Esophagus (tissue), 2 donors: ENCODE data around the gene COL15A1. TPM values are rescaled to one million over a fixed set of nuclear protein-coding genes. Genes with fewer than 3 reads are reported as not detected.

ENCODE experiments used
- H3K27ac ChIP-seq, 2 donors: one replicate each; pipeline ENCODE4 v1.5.1; 2013; ENCODE audit warnings: low read depth in 2 of 2, mild to moderate bottlenecking in 2 of 2, inconsistent platforms in 1 of 2, low read length in 1 of 2, moderate library complexity in 1 of 2
- H3K27me3 ChIP-seq, 2 donors: one replicate each; pipeline ENCODE4 v1.6.1; 2013; ENCODE audit warnings: low read length in 2 of 2, control low read depth in 1 of 2, mild to moderate bottlenecking in 1 of 2; ENCODE audit not compliant: insufficient read depth in 2 of 2, control insufficient read depth in 1 of 2
- H3K36me3 ChIP-seq, 2 donors: one replicate each; pipeline ENCODE4 v1.6.1; 2013; ENCODE audit warnings: low read length in 1 of 2; ENCODE audit not compliant: control insufficient read depth in 2 of 2, insufficient read depth in 2 of 2
- H3K4me1 ChIP-seq, 2 donors: one replicate each; pipeline ENCODE4 v1.6.1; 2013; ENCODE audit warnings: low read length in 1 of 2; ENCODE audit not compliant: control insufficient read depth in 2 of 2, insufficient read depth in 2 of 2
- H3K4me3 ChIP-seq, 2 donors: one replicate each; pipeline ENCODE4 v1.5.1; 2013; ENCODE audit warnings: low read length in 2 of 2, mild to moderate bottlenecking in 2 of 2, low read depth in 1 of 2, moderate library complexity in 1 of 2
- H3K9me3 ChIP-seq, 2 donors: one replicate each; pipeline ENCODE4 v1.6.1; 2013; ENCODE audit warnings: mild to moderate bottlenecking in 2 of 2, low read depth in 1 of 2, low read length in 1 of 2, moderate library complexity in 1 of 2; ENCODE audit not compliant: control insufficient read depth in 2 of 2, insufficient read depth in 1 of 2
- WGBS, 2 donors: extraction: QIAGEN DNeasy Blood & Tissue Kit; methylation state at CpG; one replicate each; pipeline ENCODE4 v1.1.7; 2013; 5-methylcytosine and 5-hydroxymethylcytosine counted together
- polyA plus RNA-seq, 2 donors: library from polyadenylated mRNA; stranded (reverse); fragments of 200-250 nt; gene quantifications; one replicate each; pipeline ENCODE4 v1.2.3, GENCODE V29; 2013
- donor health status: healthy with polysubstance abuse.
- donor health status: Bipolar disorder and iron deficiency.

COL15A1 gene
- polyA plus RNA-seq, 2 donors, result 5.2 to 7.3 TPM

DNA sequence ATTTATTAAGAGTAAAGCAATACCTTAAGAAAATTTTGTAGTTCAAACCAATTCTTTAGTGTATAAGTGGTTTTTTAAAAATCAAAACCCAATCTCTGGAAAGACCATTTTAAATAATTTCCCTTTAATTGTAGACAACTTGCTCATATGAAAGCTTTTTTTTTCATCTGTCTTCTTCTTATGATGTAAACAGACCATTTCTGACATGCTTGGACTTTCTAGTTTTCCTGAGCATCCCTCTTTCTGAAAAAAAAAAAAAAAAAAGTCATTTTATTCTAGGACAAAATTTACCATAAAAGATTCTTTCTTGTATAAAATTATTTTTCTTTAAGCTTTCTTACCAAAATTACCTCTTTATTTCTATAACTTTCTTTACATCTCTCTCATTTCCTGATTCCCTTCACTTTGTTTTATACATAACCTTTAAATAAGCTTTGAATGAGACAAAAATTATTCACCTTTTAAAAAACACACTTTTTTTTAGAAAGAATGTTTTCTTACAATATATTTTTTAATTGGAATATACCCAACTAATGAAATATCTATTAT, 67.5 kb downstream of the COL15A1 start:
- Histone ChIP-seq H3K27ac (no peak overlapping the region), H3K9me3 (peaks cover 0 to 2% of the 10 kb centered on the region in 2 donors), H3K4me1 (no peaks in the 10 kb centered on the region), H3K36me3 (peaks cover 0 to 2% of the 10 kb centered on the region in 2 donors), H3K4me3 (no peak overlapping the region), H3K27me3 (no peaks in the 10 kb centered on the region)

DNA sequence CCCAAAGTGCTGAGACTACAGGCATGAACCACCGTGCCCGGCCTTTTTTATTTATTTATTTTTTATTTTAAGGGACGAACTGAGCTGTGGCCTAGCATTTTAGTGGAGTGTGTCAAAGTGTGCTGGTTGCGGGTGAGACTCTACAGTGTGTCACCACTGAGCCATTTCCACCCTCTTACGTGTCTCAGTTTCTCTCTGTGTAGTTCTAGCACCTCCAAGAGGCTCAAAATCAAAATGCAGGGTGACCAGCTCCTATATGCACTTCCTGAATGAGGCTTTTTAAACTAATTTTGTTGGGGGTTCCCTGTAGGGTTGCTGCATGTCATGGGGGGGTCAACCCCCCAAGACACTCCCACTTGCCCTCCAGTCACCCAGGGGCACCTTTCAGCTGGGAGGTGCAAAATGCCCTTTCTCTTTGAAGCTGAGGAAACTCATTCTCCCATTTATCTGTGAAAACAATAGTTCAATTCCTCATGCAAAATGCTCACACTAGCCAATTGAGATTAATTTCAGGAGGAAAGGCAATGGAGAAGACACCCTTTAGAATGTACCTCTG, 69.3 kb downstream of the COL15A1 start:
- Histone ChIP-seq H3K9me3 (peaks cover 0 to 2% of the 10 kb centered on the region in 2 donors), H3K4me3 (no peak overlapping the region), H3K27me3 (no peaks in the 10 kb centered on the region), H3K36me3 (peaks cover 0 to 2% of the 10 kb centered on the region in 2 donors), H3K27ac (peak overlapping the region in 1 of 2 donors; percentile 21), H3K4me1 (no peaks in the 10 kb centered on the region)
- 76 to 86% methylated on average over 5 of the region's 5 CpGs for WGBS, 2 donors

DNA sequence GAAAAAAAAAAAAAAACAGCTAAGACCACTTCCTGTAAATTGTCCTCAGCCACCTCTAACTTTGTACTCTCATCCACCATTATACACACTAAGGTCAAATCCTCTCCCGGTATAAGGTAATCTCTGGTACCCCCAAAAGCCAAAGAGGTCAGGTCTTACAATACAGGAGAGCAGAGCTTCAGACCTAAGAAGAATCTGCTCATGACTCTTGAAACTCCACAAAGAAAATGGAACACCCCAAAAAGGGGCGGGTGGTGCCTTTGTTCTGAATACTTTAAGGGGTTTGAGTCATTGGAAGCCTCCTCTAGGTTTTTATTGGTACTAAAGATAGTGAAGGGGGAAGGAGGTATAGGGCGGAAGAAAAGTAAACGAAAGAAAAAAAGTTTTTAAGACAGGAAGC, 69.8 kb downstream of the COL15A1 start:
- 62 to 68% methylated on average over 4 of the region's 4 CpGs for WGBS, 2 donors
- no peak overlapping the region for H3K4me3 ChIP-seq
- H3K9me3 ChIP-seq, result peaks cover 0 to 2% of the 10 kb centered on the region in 2 donors
- H3K36me3 ChIP-seq, result peaks cover 0 to 2% of the 10 kb centered on the region in 2 donors
- H3K4me1 ChIP-seq, result no peaks in the 10 kb centered on the region
- H3K27me3 ChIP-seq, result no peaks in the 10 kb centered on the region
- no peak overlapping the region for H3K27ac ChIP-seq

DNA sequence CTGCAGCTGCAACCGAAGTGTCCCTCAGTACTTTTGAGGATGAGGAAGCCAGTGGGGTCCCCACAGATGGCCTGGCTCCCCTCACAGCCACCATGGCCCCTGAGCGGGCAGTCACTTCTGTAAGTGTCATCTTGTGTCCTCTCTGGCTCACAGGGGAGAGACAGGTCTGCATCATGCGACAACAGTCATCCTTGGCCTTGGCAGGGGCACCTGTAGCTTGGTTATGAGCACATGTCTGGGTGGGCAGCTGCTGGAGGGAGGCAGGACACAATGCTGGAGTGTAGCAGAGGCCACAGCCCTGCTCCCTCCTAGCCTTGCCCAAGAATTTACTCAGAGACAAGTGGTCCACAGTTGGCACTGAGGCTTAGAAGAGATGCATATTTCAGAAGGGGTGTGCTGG, 71.7 kb downstream of the COL15A1 start:
- Histone ChIP-seq H3K4me3 (no peak overlapping the region), H3K27ac (no peak overlapping the region), H3K36me3 (peaks cover 0 to 2% of the 10 kb centered on the region in 2 donors), H3K4me1 (no peaks in the 10 kb centered on the region), H3K9me3 (peaks cover 0 to under 1% of the 10 kb centered on the region in 2 donors), H3K27me3 (no peaks in the 10 kb centered on the region)
- 89 to 97% methylated on average over 3 of the region's 3 CpGs for WGBS, 2 donors

DNA sequence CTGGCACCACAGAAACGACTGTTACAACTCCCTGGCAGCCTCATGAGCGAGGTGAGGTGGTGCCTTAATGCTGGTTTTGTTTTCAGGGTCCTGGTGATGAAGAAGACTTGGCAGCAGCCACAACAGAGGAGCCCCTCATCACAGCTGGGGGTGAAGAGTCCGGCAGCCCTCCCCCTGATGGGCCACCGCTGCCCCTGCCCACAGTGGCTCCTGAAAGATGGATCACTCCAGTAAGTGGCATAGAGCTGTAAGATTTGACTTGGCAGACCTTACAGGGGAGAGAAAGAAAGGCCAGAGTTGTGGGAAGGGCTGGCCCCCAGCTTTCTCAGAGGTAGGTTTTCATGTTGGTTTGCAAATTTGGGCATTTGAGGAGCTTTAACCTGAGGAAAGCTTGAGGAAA, 72.2 kb downstream of the COL15A1 start:
- Histone ChIP-seq H3K36me3 (peaks cover 0 to 2% of the 10 kb centered on the region in 2 donors), H3K27me3 (no peaks in the 10 kb centered on the region), H3K9me3 (no peaks in the 10 kb centered on the region), H3K4me3 (no peak overlapping the region), H3K4me1 (no peaks in the 10 kb centered on the region), H3K27ac (no peak overlapping the region)
- WGBS, 2 donors, result 81 to 85% methylated on average over 4 of the region's 4 CpGs

DNA sequence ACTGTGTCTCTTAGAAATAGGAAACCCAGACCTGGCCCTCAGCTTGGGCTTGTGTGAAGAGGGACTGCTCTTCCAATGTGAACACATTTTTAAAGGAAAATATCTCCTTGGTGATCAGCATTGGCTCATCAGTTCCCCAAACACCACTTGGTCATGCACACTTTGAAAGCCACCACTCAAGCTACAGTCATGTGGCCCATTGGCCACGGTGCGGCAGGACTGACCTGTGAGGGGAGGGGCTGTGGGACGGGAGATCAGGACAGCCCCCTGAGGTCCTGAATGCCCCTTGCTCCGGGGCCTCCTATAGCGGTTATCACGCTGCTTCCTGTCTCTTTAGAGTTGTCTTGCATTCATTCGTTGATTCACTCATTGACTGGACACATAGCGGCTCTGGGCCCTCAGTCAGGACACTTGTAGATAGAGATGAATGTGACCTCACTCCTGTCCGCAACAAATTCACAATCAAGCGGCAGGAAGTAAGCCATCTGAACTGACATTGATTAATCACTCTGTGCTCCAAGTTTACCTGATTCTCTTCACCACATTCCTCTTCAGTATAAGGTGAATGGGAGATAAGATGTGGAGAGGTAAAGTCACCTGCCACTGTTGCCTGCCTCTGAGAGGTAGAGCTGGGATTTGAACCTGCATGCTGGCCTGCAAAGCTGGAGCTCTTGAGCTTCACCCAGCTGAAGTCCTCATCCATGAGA, 73.1 kb downstream of the COL15A1 start:
- H3K36me3 ChIP-seq, result peaks cover 0 to 2% of the 10 kb centered on the region in 2 donors
- no peaks in the 10 kb centered on the region for H3K4me1 ChIP-seq
- no peaks in the 10 kb centered on the region for H3K9me3 ChIP-seq
- H3K27ac ChIP-seq, result no peak overlapping the region
- 88 to 90% methylated on average over 10 of the region's 10 CpGs for WGBS, 2 donors
- H3K27me3 ChIP-seq, result no peaks in the 10 kb centered on the region
- H3K4me3 ChIP-seq, result no peak overlapping the region

DNA sequence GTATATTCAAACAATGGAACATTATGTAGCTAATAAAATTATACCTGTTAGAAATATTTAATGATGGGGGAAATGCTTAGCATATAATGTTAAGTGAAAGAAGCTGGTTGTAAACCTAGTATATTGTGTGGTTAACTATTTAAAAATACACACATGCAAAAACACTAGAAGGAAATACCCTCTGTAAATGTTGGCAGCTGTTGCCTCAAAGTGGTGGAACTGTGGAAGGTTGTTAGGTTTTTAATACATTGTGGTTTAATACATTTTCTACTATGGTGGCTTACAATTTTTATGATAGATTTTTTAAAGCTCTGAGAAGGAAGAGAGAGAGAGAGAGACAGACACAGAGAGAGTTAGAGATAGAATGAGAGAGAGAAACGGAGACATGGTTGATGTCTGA, 74.9 kb downstream of the COL15A1 start:
- Histone ChIP-seq H3K9me3 (no peaks in the 10 kb centered on the region), H3K27ac (no peak overlapping the region), H3K27me3 (no peaks in the 10 kb centered on the region), H3K4me3 (no peak overlapping the region), H3K36me3 (peaks cover 0 to 2% of the 10 kb centered on the region in 2 donors), H3K4me1 (no peaks in the 10 kb centered on the region)
- 88 to 89% methylated on average over 1 of the region's 1 CpG for WGBS, 2 donors

DNA sequence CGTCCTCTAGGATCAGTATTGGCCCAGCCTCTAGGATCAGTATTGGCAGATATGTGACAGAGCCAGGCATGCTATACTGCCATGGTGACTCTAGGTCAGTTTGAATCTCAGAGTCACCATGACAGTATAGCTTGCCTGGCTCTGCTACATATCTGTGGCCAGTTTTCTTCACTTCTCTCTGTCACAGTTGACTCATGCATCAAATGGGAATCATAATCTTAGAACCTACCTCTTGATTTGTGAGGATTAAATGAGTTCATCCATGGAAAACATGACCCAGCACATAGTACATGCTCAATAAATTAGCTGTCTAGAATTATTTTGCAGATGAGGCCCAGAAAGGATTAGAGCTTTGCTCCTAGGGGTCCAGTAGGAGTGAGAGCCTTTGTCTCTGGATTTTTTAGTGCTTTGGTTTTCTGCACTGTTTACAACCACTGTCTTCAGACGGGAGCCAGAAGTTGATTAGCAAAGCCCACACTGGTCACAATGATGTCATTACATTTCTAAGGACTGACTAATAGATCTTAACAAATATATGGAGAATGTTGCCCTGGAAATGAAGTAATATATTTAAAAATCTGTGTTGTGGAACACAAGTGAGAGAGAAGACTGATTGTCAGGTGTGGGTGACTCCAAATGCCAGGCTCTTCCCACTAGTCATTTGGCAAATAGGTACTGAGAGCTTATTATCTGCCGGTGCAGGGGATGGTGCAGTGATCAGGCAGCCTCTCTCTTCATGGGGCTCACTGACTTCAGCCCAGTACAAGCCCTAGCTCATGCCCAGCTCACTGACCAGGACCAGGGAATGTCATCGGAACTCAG, 76.0 kb downstream of the COL15A1 start:
- Histone ChIP-seq H3K4me3 (no peak overlapping the region), H3K27ac (peak overlapping the region; percentile 22 to 43), H3K4me1 (no peaks in the 10 kb centered on the region), H3K27me3 (no peaks in the 10 kb centered on the region), H3K36me3 (peaks cover 0 to 2% of the 10 kb centered on the region in 2 donors), H3K9me3 (no peaks in the 10 kb centered on the region)
- 59 to 63% methylated on average over 4 of the region's 4 CpGs for WGBS, 2 donors

DNA sequence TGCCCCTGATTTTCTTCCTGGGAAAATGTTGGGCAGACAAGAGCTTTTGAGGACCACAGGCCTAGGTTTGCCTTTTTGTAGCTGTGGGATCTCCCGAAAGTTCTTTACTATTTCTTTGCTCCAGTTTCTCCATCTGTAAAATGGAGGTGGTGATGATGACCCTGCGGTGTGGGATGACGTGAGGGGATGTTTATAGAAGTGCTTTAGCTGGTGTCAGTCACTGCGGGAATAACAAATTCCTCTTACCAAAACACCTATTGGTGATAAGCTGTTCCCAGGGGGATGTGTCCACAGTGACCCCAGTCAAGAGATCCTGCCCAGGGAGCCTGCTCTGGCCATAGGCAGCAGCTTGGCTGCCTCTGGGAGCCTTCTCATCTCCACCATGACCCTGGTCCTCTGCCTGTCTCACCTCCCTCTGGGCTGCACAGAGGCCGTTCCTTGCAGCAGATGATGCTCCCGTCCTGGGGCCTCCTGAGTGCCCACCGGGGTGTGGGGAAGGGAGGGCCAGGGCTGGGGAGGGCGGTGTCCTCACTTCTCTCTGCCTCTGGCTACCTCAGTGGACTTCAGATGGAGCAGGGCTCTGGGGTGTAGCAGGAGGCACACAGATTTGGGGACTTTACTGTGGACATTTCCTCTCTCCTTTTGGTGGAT, 77.2 kb downstream of the COL15A1 start:
- Histone ChIP-seq H3K27ac (no peak overlapping the region), H3K4me1 (no peaks in the 10 kb centered on the region), H3K9me3 (no peaks in the 10 kb centered on the region), H3K27me3 (no peaks in the 10 kb centered on the region), H3K36me3 (peaks cover 0 to 5% of the 10 kb centered on the region in 2 donors), H3K4me3 (no peak overlapping the region)
- WGBS, 2 donors, result 90 to 93% methylated on average over 8 of the region's 8 CpGs
